Body of pancreas (tissue), 4 donors: ENCODE results near the gene TANC1. TPM values are rescaled to one million over a fixed set of nuclear protein-coding genes. Genes with fewer than 3 reads are reported as not detected.

Source experiments
- ATAC-seq: fragments of 150-250 bp; one replicate; pipeline ENCODE4 v1.9.1; 2016
- DNase-seq, 4 donors: peaks; one replicate each; pipeline ENCODE4 v3.0.0-alpha.2; 2019
- H3K27ac ChIP-seq, 4 donors: fragments of 200-600 bp; sonication (generic); 1 replicate in 3 of 4; 2 replicates in 1 of 4; pipeline versions ENCODE4 v1.5.1 to v1.6.1; 2016 to 2019; ENCODE audit warnings: mild to moderate bottlenecking in 1 of 4, mixed read lengths in 1 of 4, moderate library complexity in 1 of 4
- H3K27me3 ChIP-seq, 2 donors: fragments of 200-600 bp; sonication (generic); one replicate each; pipeline ENCODE4 v1.6.0; 2016; ENCODE audit warnings: mild to moderate bottlenecking in 1 of 2
- H3K36me3 ChIP-seq, 2 donors: fragments of 200-600 bp; sonication (generic); replicated peaks in 1 of 2; 2 replicates each; pipeline ENCODE4 v1.5.1; 2016; ENCODE audit warnings: low read depth in 2 of 2; ENCODE audit not compliant: insufficient read depth in 1 of 2
- H3K4me1 ChIP-seq: fragments of 200-600 bp; sonication (generic); one replicate; pipeline ENCODE4 v1.6.0; 2016
- H3K4me3 ChIP-seq, 2 donors: fragments of 200-600 bp; sonication (generic); 1 replicate in 1 of 2; 2 replicates in 1 of 2; pipeline ENCODE4 v1.5.1; 2016 to 2019
- H3K9me3 ChIP-seq, 3 donors: fragments of 200-600 bp; sonication (generic); 1 replicate in 2 of 3; 2 replicates in 1 of 3; pipeline ENCODE4 v1.5.1; 2016
- CTCF ChIP-seq, 7 experiments: fragments of 450-650 bp in 4 of 7; fragments of 200-600 bp in 3 of 7; sonication (generic) in 3 of 7; IDR thresholded peaks; one replicate each; pipeline ENCODE4 v1.5.1; 2016 to 2019; ENCODE audit warnings: antibody characterized with exemption in 7 of 7
- POLR2A ChIP-seq, 3 donors: fragments of 450-650 bp; IDR thresholded peaks; one replicate each; pipeline ENCODE4 v1.6.1; 2016; ENCODE audit warnings: antibody characterized with exemption in 3 of 3, mild to moderate bottlenecking in 2 of 3
- WGBS, 2 donors: methylation state at CpG; one replicate each; pipeline ENCODE4 v1.1.5; 2017; 5-methylcytosine and 5-hydroxymethylcytosine counted together
- intact Hi-C: fragments of 100-400 bp; cut with DNase I; formaldehyde crosslinking; loops from one replicate; pipeline ENCODE4 v1.15.1; 2023
- total RNA-seq, 2 donors: library from RNA; depleted of rRNA; stranded (reverse); fragments of >200 nt; gene quantifications; one replicate each; pipeline ENCODE4 v1.1.0, GENCODE V29; 2016

TANC1 gene
- total RNA-seq, 2 donors from 2014 or later, result 23.1 to 23.3 TPM

- ATAC-seq (no peak), DNase-seq (peak; percentile 11 to 52 (median 32))
- H3K9me3 ChIP-seq, result no peaks in the 10 kb centered on the region
- H3K36me3 ChIP-seq, result no peaks in the 10 kb centered on the region
- H3K27ac ChIP-seq, result no peak overlapping the region
- intact Hi-C loops, result no loop called here
- H3K4me1 ChIP-seq, result peaks cover 47% of the 10 kb centered on the region
- 49 to 66% methylated on average over 8 to 13 of the region's 13 CpGs for WGBS, 2 donors
- H3K27me3 ChIP-seq, result no peaks in the 10 kb centered on the region
- no peak overlapping the region for H3K4me3 ChIP-seq
- no peak for TF ChIP-seq CTCF (IDR thresholded peaks at IDR 0.05)
- no peak for TF ChIP-seq POLR2A (IDR thresholded peaks at IDR 0.05)
Measured at GRCh38 chr2:159042115-159042850, 73.8 kb downstream of the TANC1 start.

- ATAC-seq, result no peak
- Histone ChIP-seq H3K36me3 (no peaks in the 10 kb centered on the region), H3K4me1 (peaks cover 47% of the 10 kb centered on the region), H3K27ac (no peak overlapping the region), H3K4me3 (no peak overlapping the region), H3K9me3 (no peaks in the 10 kb centered on the region), H3K27me3 (no peaks in the 10 kb centered on the region)
- TF ChIP-seq POLR2A (IDR thresholded peaks at IDR 0.05) (no peak), CTCF (IDR thresholded peaks at IDR 0.05) (no peak)
- WGBS, 2 donors, result 56 to 60% methylated on average over 5 of the region's 5 CpGs
- intact Hi-C loops, result no loop called here
- no peak for DNase-seq
Measured at GRCh38 chr2:159043710-159044109, 75.3 kb downstream of the TANC1 start.

GRCh38 chr2:159044804-159045286 is 76.4 kb downstream of the TANC1 start:
- ATAC-seq (peak; percentile 35), DNase-seq (peak in 2 of 4 donors; percentile 42 to 46)
- intact Hi-C loops, result no loop called here
- Histone ChIP-seq H3K9me3 (no peaks in the 10 kb centered on the region), H3K27me3 (no peaks in the 10 kb centered on the region), H3K4me3 (no peak overlapping the region), H3K27ac (peak overlapping the region in 3 of 4 donors; percentile 26 to 61 (median 28)), H3K36me3 (no peaks in the 10 kb centered on the region), H3K4me1 (peaks cover 47% of the 10 kb centered on the region)
- WGBS, 2 donors, result 59 to 68% methylated on average over 4 of the region's 4 CpGs
- TF ChIP-seq CTCF (IDR thresholded peaks at IDR 0.05) (no peak), POLR2A (IDR thresholded peaks at IDR 0.05) (no peak)

GRCh38 chr2:159045545-159046454 is 77.4 kb downstream of the TANC1 start:
- ATAC-seq (peak; percentile 50), DNase-seq (no peak)
- TF ChIP-seq CTCF (IDR thresholded peaks at IDR 0.05) (no peak), POLR2A (IDR thresholded peaks at IDR 0.05) (no peak)
- no peaks in the 10 kb centered on the region for H3K27me3 ChIP-seq
- intact Hi-C loops, result no loop called here
- no peaks in the 10 kb centered on the region for H3K9me3 ChIP-seq
- WGBS, 2 donors, result 48 to 55% methylated on average over 11 of the region's 11 CpGs
- peaks cover 47% of the 10 kb centered on the region for H3K4me1 ChIP-seq
- H3K27ac ChIP-seq, result peak overlapping the region in 2 of 4 donors; percentile 28 to 61
- no peaks in the 10 kb centered on the region for H3K36me3 ChIP-seq
- no peak overlapping the region for H3K4me3 ChIP-seq
